H1 (cell line): Measurements from ENCODE around the gene PRODH2. TPM values are rescaled to one million over a fixed set of nuclear protein-coding genes. Genes with fewer than 3 reads are reported as not detected.

Experiments used
- CTCF ChIA-PET: fragments of 300-600 bp; sonication (Branson Sonifier 250); formaldehyde crosslinking; loops from one replicate; lab custom pipeline; 2021; ENCODE audit not compliant: partially characterized antibody; lab: Charles Lee
- POLR2A ChIA-PET: fragments of 300-600 bp; sonication (Branson Sonifier 250); formaldehyde crosslinking; loops from one replicate; lab custom pipeline; 2021; ENCODE audit warnings: inconsistent platforms; ENCODE audit not compliant: partially characterized antibody; lab: Charles Lee
- DNase-seq, 2 experiments: peaks; one replicate each; pipeline versions ENCODE4 v3.0.0 to v3.0.0-alpha.2; 2010 to 2022; ENCODE audit warnings: low spot score in 2 of 2, low read depth in 1 of 2, mixed read lengths in 1 of 2
- FAIRE-seq: peaks from 2 replicates; lab custom pipeline; 2011; peaks lifted over from hg19 to GRCh38; lab: Jason Lieb, UNC
- H2AFZ ChIP-seq: 2 replicates; pipeline ENCODE4 v1.8.1; 2012; ENCODE audit warnings: low read length, inconsistent platforms
- H2AK5ac ChIP-seq: 2 replicates; pipeline ENCODE4 v1.6.1; 2013; ENCODE audit warnings: low read depth, low read length
- H2BK120ac ChIP-seq: replicated peaks from 2 replicates; pipeline ENCODE3; 2013; ENCODE audit warnings: low read depth, low read length, inconsistent platforms
- H2BK12ac ChIP-seq: 2 replicates; pipeline ENCODE4 v1.6.1; 2013; ENCODE audit warnings: low read depth, low read length
- H2BK15ac ChIP-seq: 2 replicates; pipeline ENCODE4 v1.6.1; 2013; ENCODE audit warnings: low read length
- H2BK20ac ChIP-seq: 2 replicates; pipeline ENCODE4 v1.6.1; 2013; ENCODE audit warnings: low read length
- H2BK5ac ChIP-seq: 2 replicates; pipeline ENCODE4 v1.6.1; 2013; ENCODE audit warnings: low read depth, low read length
- H3K14ac ChIP-seq: 2 replicates; pipeline ENCODE4 v1.6.1; 2013; ENCODE audit warnings: inconsistent platforms; ENCODE audit not compliant: insufficient read length
- H3K18ac ChIP-seq: 2 replicates; pipeline ENCODE4 v1.6.1; 2013; ENCODE audit warnings: low read length; ENCODE audit errors: extremely low read depth
- H3K23ac ChIP-seq: 2 replicates; pipeline ENCODE4 v1.6.1; 2013; ENCODE audit warnings: inconsistent platforms; ENCODE audit not compliant: insufficient read length
- H3K23me2 ChIP-seq: 2 replicates; pipeline ENCODE4 v1.6.1; 2013; ENCODE audit warnings: low read depth, low read length
- H3K27ac ChIP-seq: 2 replicates; pipeline ENCODE4 v1.6.1; 2011; ENCODE audit warnings: low read depth, low read length, inconsistent platforms
- H3K27me3 ChIP-seq, 4 experiments: replicated peaks in 1 of 4; 1 replicate in 1 of 4; 2 replicates in 3 of 4; pipeline versions ENCODE4 v1.6.1 to v1.8.1; 2011 to 2013; ENCODE audit warnings: low read length in 3 of 4, mild to moderate bottlenecking in 3 of 4, inconsistent platforms in 2 of 4, mixed read lengths in 2 of 4, moderate library complexity in 1 of 4; ENCODE audit not compliant: control insufficient read depth in 3 of 4, insufficient read depth in 3 of 4; ENCODE audit errors: extremely low read depth in 1 of 4
- H3K36me3 ChIP-seq, 4 experiments: 2 replicates each; pipeline versions ENCODE4 v1.6.1 to v1.8.1; 2011 to 2013; ENCODE audit warnings: mild to moderate bottlenecking in 4 of 4, low read length in 3 of 4, moderate library complexity in 2 of 4, control low read depth in 1 of 4, inconsistent platforms in 1 of 4; ENCODE audit not compliant: insufficient read depth in 4 of 4, control insufficient read depth in 2 of 4
- H3K4ac ChIP-seq: replicated peaks from 2 replicates; pipeline ENCODE3; 2013; ENCODE audit warnings: low read length, low read depth, mixed read lengths, inconsistent platforms; ENCODE audit not compliant: insufficient read length
- H3K4me1 ChIP-seq, 4 experiments: replicated peaks in 1 of 4; 1 replicate in 1 of 4; 2 replicates in 3 of 4; pipeline versions ENCODE4 v1.6.1 to v1.8.1; 2011 to 2013; ENCODE audit warnings: low read length in 3 of 4, inconsistent platforms in 2 of 4, mixed read lengths in 1 of 4; ENCODE audit not compliant: insufficient read depth in 4 of 4, control insufficient read depth in 3 of 4
- H3K4me2 ChIP-seq, 2 experiments: 2 replicates each; pipeline versions ENCODE4 v1.6.1 to v1.8.1; 2011 to 2013; ENCODE audit warnings: low read depth in 2 of 2, low read length in 2 of 2, control low read depth in 1 of 2, inconsistent platforms in 1 of 2, mild to moderate bottlenecking in 1 of 2; ENCODE audit not compliant: insufficient read depth in 1 of 2
- H3K4me3 ChIP-seq, 4 experiments: fragments of 200-600, 300-600 bp in 1 of 4; sonication (generic), shearing (Covaris generic), sonication (Bioruptor Twin) in 1 of 4; 2 replicates each; pipeline versions ENCODE4 v1.5.1 to v1.8.1; 2011 to 2016; ENCODE audit warnings: low read length in 4 of 4, low read depth in 3 of 4, control low read depth in 2 of 4, inconsistent platforms in 2 of 4, mild to moderate bottlenecking in 2 of 4, mixed read lengths in 1 of 4, moderate library complexity in 1 of 4; ENCODE audit not compliant: insufficient read depth in 2 of 4; ENCODE audit errors: extremely low read depth in 1 of 4
- H3K56ac ChIP-seq: replicated peaks from 2 replicates; pipeline ENCODE3; 2013; ENCODE audit warnings: low read depth, mild to moderate bottlenecking, mixed read lengths, low read length, inconsistent platforms; ENCODE audit not compliant: insufficient read length
- H3K79me1 ChIP-seq: 2 replicates; pipeline ENCODE4 v1.6.1; 2013; ENCODE audit warnings: low read depth, low read length, control low read depth
- H3K79me2 ChIP-seq, 2 experiments: 2 replicates each; pipeline versions ENCODE4 v1.6.1 to v1.8.1; 2012 to 2013; ENCODE audit warnings: low read length in 2 of 2, mild to moderate bottlenecking in 2 of 2, inconsistent platforms in 1 of 2; ENCODE audit not compliant: insufficient read depth in 2 of 2, control insufficient read depth in 1 of 2
- H3K9ac ChIP-seq, 4 experiments: replicated peaks in 1 of 4; 1 replicate in 1 of 4; 2 replicates in 3 of 4; pipeline versions ENCODE4 v1.6.1 to v1.8.1; 2011 to 2013; ENCODE audit warnings: low read depth in 3 of 4, low read length in 3 of 4, control low read depth in 2 of 4, mild to moderate bottlenecking in 2 of 4, moderate library complexity in 2 of 4, inconsistent platforms in 1 of 4; ENCODE audit errors: extremely low read depth in 1 of 4
- H3K9me3 ChIP-seq, 2 experiments: 2 replicates each; pipeline versions ENCODE4 v1.6.1 to v1.8.1; 2012 to 2013; ENCODE audit warnings: mild to moderate bottlenecking in 2 of 2, moderate library complexity in 2 of 2, control low read depth in 1 of 2, inconsistent platforms in 1 of 2, low read depth in 1 of 2, low read length in 1 of 2, mixed read lengths in 1 of 2; ENCODE audit not compliant: insufficient read depth in 2 of 2
- H4K20me1 ChIP-seq, 2 experiments: replicated peaks in 1 of 2; 2 replicates each; pipeline versions ENCODE3 to v1.8.1; 2011 to 2013; ENCODE audit warnings: inconsistent platforms in 2 of 2, low read length in 2 of 2, mild to moderate bottlenecking in 1 of 2; ENCODE audit not compliant: insufficient read depth in 2 of 2, control insufficient read depth in 1 of 2
- H4K5ac ChIP-seq: 2 replicates; pipeline ENCODE4 v1.6.1; 2013; ENCODE audit warnings: low read length, low read depth, mixed read lengths, inconsistent platforms; ENCODE audit not compliant: insufficient read length
- H4K8ac ChIP-seq: 2 replicates; pipeline ENCODE4 v1.8.0; 2013; ENCODE audit warnings: mild to moderate bottlenecking, moderate library complexity, low read length, inconsistent platforms; ENCODE audit not compliant: insufficient read depth; ENCODE audit errors: extremely low read depth
- H4K91ac ChIP-seq: replicated peaks from 2 replicates; pipeline ENCODE3; 2013; ENCODE audit warnings: low read length, mixed read lengths, inconsistent platforms; ENCODE audit not compliant: insufficient read length
- ASH2L ChIP-seq: fragments of 200-600, 300-600 bp; sonication (generic); IDR thresholded peaks from one replicate; pipeline ENCODE4 v1.7.1; 2017; ENCODE audit warnings: low read length
- BACH1 ChIP-seq: IDR thresholded peaks from 2 replicates; pipeline ENCODE4 v1.6.1; 2012; ENCODE audit warnings: low read length, improper control_type of control experiment
- CBX5 ChIP-seq: fragments of 300-800, 300-1000 bp; sonication (generic); IDR thresholded peaks from 2 replicates; pipeline ENCODE4 v1.7.1; 2016; ENCODE audit warnings: antibody characterized with exemption, low read length, low read depth
- CHD1 ChIP-seq: IDR thresholded peaks from 2 replicates; pipeline ENCODE4 v1.6.1; 2012; ENCODE audit warnings: low read depth, low read length, improper control_type of control experiment
- EZH2 ChIP-seq: fragments of 200-600 bp; sonication (generic); IDR thresholded peaks from 2 replicates; pipeline ENCODE4 v1.7.1; 2012; ENCODE audit warnings: low read depth, mild to moderate bottlenecking, moderate library complexity, low read length, inconsistent platforms; ENCODE audit not compliant: severe bottlenecking
- FOSL1 ChIP-seq: IDR thresholded peaks from 2 replicates; pipeline ENCODE4 v1.6.1; 2011; ENCODE audit warnings: mild to moderate bottlenecking, low read depth, low read length, moderate library complexity; ENCODE audit not compliant: insufficient read depth
- GTF2F1 ChIP-seq: IDR thresholded peaks from 2 replicates; pipeline ENCODE4 v1.6.1; 2012; ENCODE audit warnings: low read depth, low read length, improper control_type of control experiment, borderline replicate concordance
- HDAC2 ChIP-seq, 2 experiments: fragments of 300-600 bp in 1 of 2; sonication (generic) in 1 of 2; IDR thresholded peaks; 2 replicates each; pipeline ENCODE4 v1.6.1; 2011 to 2012; ENCODE audit warnings: low read depth in 2 of 2, low read length in 2 of 2, mild to moderate bottlenecking in 2 of 2, moderate library complexity in 2 of 2, borderline replicate concordance in 1 of 2, inconsistent platforms in 1 of 2
- KDM1A ChIP-seq: fragments of 200-600, 300-600 bp; sonication (generic); IDR thresholded peaks from 2 replicates; pipeline ENCODE4 v1.7.1; 2016; ENCODE audit warnings: mild to moderate bottlenecking, low read length, borderline replicate concordance
- POLR2A ChIP-seq, 2 experiments: IDR thresholded peaks; 1 replicate in 1 of 2; 2 replicates in 1 of 2; pipeline ENCODE4 v1.6.1; 2011; ENCODE audit warnings: low read depth in 2 of 2, low read length in 2 of 2, mild to moderate bottlenecking in 2 of 2; ENCODE audit errors: control extremely low read depth in 1 of 2
- TAF1 ChIP-seq: IDR thresholded peaks from 2 replicates; pipeline ENCODE4 v1.6.1; 2011; ENCODE audit warnings: mild to moderate bottlenecking, low read depth, low read length
- TAF7 ChIP-seq: optimal IDR thresholded peaks from 2 replicates; pipeline ENCODE3; 2011; ENCODE audit warnings: low read depth, mild to moderate bottlenecking, inconsistent platforms, low read length, moderate library complexity, borderline replicate concordance
- WGBS, 2 experiments: shearing (Covaris generic) in 1 of 2; methylation state at CpG; one replicate each; pipeline versions ENCODE4 v1.1.6 to v1.1.7; 2013 to 2015; ENCODE audit warnings: low lambda C conversion rate in 2 of 2, mixed read lengths in 2 of 2, inconsistent platforms in 1 of 2, low coverage in 1 of 2, missing lambda C conversion rate in 1 of 2; ENCODE audit not compliant: insufficient replicate concordance in 2 of 2, insufficient coverage in 1 of 2, insufficient read length in 1 of 2; ENCODE audit errors: extremely low coverage in 1 of 2, missing lambda C conversion rate in 1 of 2; 5-methylcytosine and 5-hydroxymethylcytosine counted together
- polyA plus RNA-seq, 7 experiments: library from polyadenylated mRNA; depleted of rRNA in 3 of 7; stranded (reverse) in 5 of 7; unstranded in 2 of 7; fragments of >200 nt in 5 of 7; fragments of 200-250 nt in 2 of 7; gene quantifications; 1 replicate in 5 of 7; 2 replicates in 1 of 7; 4 replicates in 1 of 7; pipeline versions ENCODE4 v1.2.1 to v1.2.3, GENCODE V29; 2011 to 2013; ENCODE audit warnings: missing spikeins in 2 of 7, mixed read lengths in 2 of 7
- total RNA-seq: library from RNA; stranded (reverse); fragmentation: NEBNext Ultra II Directional; extraction: Animal tissue kit (Norgen Biotek cat#: 25700); gene quantifications from 2 replicates; pipeline ENCODE4 v1.2.1, GENCODE V29; 2021

The PRODH2 gene
- total and polyA plus RNA-seq, 2 of the 8 experiments (the other 6 are each of a cell fraction or from before 2014, with no cell fraction given): not detected

DNA sequence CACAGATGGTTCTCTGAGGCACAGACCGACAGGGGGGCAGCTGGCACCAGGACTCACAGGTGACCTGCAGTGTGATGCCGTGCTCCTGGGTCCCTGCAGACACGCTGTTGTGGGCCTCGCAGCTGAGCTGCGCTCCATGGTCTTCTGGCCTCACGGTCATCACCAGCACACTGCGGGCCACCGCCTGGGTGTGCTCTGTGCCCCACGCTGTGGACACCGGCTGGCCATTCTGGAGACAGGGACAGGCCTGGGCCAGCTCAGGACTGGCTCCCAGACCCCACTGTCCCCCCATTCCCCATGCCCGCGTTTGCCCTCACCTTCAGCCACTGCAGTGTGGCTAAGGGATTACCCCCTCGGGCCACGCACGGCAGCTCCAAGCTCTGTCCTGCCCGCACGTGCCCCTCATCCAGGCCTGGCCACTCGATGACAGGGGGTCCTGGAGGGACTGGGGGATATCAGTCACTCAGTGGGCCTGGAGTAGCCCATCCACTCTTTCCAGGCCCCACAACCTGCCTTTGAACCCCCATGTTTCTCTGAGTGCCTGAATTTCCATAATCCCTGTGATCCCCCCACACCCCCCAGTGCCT is 36.4 kb upstream of the PRODH2 start:
- ChIA-PET CTCF (interaction anchor here (0.6 to 1.7 kb wide), 3 partner anchors 9 to 82 kb away, joined by 3 to 4 read pairs (median 3); no protein-coding TSS in a partner anchor), POLR2A (interaction anchor here (1.6 kb wide), 1 partner anchor 61 kb away, joined by 4 read pairs; no protein-coding TSS in a partner anchor)
- Histone ChIP-seq H3K56ac (no peak overlapping the region), H3K4me3 (no peak overlapping the region), H4K5ac (no peak overlapping the region), H2BK15ac (no peak overlapping the region), H3K9me3 (no peaks in the 10 kb centered on the region), H2AK5ac (no peak overlapping the region), H4K20me1 (peaks cover 0 to 4% of the 10 kb centered on the region in 2 experiments), H4K91ac (no peak overlapping the region), H3K4me2 (no peak overlapping the region), H2BK12ac (no peak overlapping the region), H3K27me3 (peaks cover 14 to 32% (median 26%) of the 10 kb centered on the region in 4 experiments), H4K8ac (no peak overlapping the region; the same call in 1 of the 2 replicates), H3K23me2 (peaks cover 18% of the 10 kb centered on the region; the same call in 1 of the 2 replicates), H2AFZ (no peak overlapping the region), H3K79me1 (no peaks in the 10 kb centered on the region), H2BK5ac (no peak overlapping the region), H3K36me3 (no peaks in the 10 kb centered on the region), H3K14ac (no peak overlapping the region), H3K9ac (no peak overlapping the region), H3K23ac (no peak overlapping the region), H3K18ac (no peak overlapping the region), H3K4ac (no peak overlapping the region), H3K79me2 (no peaks in the 10 kb centered on the region), H3K4me1 (peaks cover 0 to 19% (median 8%) of the 10 kb centered on the region in 4 experiments; a peak in 5 of 7 replicates), H2BK20ac (no peak overlapping the region), H2BK120ac (no peak overlapping the region), H3K27ac (no peak overlapping the region)
- 95% methylated on average over 17 of the region's 18 CpGs; no CpG with 5 or more reads in 1 of the 2 experiments for WGBS, 2 experiments
- no peak for FAIRE-seq
- TF ChIP-seq FOSL1 (no peak), TAF7 (no peak), POLR2A (IDR thresholded peaks at IDR 0.05; ENCODE audit: control extremely low read depth in 1 of 2, low read depth in 2 of 2, low read length in 2 of 2) (no peak), HDAC2 (IDR thresholded peaks at IDR 0.05; ENCODE audit: borderline replicate concordance in 1 of 2, low read depth in 2 of 2, low read length in 2 of 2) (no peak), KDM1A (no peak), GTF2F1 (no peak), EZH2 (no peak), TAF1 (no peak), CHD1 (no peak), BACH1 (no peak), ASH2L (no peak), CBX5 (no peak)
- DNase-seq: no peak
